Measurements from ENCODE around the gene MYZAP.
"Not testable (repeated sequence)": the region's sequence is repeated elsewhere in the genome, so short reads cannot be mapped to it uniquely, and the experiment has no call there.

The MYZAP gene

GRCh38 chr15:57595011-57595866 is 3.5 kb downstream of the MYZAP start:
- FAIRE-seq = no peak

DNA sequence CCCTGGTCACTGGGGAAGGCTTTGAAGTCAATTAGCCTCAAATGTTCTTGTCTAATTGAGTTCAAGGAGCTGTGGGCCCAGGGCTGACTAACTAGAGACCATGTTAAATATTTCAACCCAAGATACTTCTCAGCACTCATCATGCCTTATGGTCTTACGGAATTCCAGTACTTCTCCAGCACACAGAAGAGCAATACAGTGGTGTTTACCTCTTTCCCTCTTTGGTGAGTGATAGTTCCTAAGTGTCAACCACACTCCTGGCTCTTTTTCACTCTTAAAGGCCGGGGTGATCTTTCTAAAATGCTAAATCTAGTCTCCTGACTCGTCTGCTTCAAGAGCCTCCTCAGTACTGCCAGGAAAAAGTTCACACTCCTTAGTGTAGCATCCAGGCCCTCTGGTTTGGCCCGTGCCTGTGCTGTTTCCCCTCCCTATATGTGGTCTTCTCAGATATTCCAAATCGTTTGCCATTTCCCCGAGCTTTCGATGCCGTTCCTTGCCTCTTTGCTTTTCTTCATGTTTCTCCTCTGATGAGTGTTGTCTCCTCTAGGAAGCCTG is 4.7 kb downstream of the MYZAP start:
- no peak for FAIRE-seq

DNA sequence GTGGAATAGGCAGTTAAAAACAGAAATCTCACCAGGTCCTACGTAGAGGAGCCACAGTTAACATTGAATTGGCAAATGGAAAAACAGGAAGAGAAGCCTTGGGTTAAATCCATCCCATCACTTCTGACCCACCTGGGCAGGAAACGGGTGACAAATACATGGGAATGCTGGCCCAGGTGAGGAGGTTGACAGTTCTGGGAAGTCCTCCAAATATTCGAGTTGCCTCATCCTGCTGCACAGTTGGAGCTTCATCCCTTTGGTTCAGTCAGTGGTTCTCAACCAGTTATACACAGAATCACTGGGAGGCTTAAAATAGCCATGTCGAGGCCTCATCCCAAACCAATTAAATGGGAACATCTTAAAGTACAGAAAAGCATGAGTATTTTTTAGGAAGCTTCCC is 5.3 kb downstream of the MYZAP start:
- no peak for FAIRE-seq

DNA sequence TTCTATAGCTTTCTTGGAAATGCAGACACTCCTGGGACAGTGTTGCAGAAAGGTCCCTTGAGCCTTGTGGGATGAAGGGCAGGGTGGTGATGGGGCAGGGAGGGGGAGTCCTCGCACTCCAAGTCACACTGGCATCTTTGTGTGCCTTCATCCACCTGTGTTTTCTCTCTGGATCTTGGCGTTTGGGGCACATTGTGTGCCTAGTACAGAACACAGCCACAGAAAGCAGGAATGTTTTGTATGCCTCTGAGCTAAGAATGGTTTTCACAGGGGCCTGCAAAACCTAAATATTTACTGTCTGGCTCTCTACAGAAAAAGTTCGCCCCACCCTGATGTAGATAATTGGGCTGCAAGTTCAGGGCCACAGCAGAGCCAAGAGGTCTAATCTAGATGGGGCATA is 5.7 kb downstream of the MYZAP start:
- no peak for FAIRE-seq

GRCh38 chr15:57598346-57598745 is 6.6 kb downstream of the MYZAP start:
- FAIRE-seq = no peak

DNA sequence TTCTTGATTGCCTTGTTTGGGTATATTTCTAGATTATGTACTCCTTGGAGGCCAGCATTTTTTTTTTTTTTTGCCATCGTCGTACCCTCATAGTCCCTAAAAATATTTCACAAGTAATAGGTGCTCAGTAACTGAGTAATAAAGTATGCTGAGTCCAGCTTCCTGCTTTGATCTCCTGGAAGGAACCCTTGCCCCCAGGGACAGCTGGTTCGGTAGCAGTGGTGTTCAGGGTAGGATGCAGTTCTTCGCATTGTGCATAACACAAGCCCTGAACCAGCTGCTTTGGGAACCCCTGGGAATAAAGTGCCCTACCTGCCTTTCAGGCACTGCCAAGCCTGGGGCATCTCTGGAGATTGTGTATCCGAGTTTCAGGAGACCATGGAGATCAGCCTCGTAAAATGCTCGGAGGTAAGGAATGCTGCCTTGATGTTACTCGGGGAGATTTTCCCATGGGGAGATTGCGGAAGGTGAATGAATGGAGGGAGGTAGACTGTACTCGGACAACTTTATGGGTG is 7.6 kb downstream of the MYZAP start:
- FAIRE-seq = no peak

- no peak for FAIRE-seq
These were observed 8.5 kb downstream of the MYZAP start for GRCh38 chr15:57600197-57600596.

GRCh38 chr15:57604507-57604906 is 12.8 kb downstream of the MYZAP start:
- FAIRE-seq = no peak

DNA sequence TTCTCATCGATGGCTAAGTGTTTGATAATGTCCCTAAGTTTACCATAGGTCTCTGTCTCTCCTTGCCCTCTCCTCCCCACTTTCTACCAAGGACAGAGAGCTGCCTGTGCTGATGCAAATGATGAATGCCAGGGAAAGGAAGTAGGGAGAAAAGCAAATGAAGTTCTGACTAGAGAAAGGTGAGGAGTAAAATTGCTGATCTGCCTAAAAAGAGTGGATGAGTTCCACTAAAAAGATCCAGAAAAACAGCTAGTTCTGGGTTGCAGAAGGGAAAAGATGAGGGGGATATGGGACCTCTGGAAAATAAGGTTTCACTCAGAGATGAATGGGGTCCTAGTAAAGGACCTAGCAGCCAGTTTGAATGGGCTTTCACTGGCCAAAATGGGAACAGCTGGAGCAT is 13.8 kb downstream of the MYZAP start:
- no peak for FAIRE-seq

GRCh38 chr15:57606048-57606447 is 14.3 kb downstream of the MYZAP start:
- no peak for FAIRE-seq

GRCh38 chr15:57606816-57607215 is 15.1 kb downstream of the MYZAP start:
- no peak for FAIRE-seq

DNA sequence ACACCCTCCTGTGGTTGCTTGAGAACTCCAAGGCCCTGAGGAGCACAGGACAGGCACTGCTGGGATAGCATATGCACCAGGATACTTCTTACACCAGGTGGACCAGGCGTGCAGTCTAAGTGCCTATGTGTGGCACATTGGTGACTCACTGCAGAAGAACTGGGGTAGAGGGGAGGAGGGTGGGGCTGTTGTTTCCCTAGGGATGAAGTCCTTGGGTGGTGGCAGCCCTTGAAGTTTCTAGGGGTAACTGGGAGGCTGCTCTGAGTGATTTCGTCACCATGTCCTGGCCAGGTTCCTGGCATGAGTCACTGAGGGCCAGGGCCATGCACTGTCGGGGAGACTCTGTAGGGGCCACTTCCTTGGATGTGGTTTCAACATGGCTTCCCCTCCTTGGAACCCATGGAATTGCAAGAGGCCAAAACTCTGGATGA is 15.9 kb downstream of the MYZAP start:
- no peak for FAIRE-seq

DNA sequence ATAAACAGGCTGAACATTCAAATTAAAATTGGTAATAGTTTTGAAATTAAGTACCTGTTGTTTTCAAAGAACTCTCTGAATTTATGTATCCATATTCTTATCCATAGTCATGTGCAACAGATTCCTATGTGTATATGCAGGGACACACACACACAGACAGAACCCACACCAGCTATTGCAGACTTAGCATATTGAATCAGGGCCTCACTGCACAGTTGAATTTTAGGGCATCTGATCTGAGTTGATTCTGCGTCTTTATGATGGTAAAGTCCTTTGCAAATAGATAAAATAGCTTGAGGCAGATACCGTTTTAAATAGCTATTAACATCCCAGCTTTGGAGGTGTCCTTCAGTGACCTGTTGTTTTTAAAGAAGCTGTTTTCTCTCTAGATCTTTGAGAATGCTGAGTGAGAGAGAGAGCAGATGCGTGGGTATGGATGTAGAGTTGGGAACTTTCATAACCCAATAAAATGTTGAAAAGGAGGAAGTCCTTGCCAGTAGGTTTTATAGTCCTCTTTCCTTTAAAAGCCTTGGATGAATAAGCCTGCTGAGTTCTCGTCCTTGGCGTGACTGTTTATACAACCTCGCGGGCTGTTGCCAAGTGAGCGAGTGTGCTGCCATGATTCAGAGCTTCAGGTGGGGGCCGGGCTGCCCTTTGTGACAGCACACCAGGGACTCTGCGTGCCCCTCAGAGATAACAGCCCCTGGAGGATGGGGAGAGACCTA is 18.3 kb downstream of the MYZAP start:
- no peak for FAIRE-seq

DNA sequence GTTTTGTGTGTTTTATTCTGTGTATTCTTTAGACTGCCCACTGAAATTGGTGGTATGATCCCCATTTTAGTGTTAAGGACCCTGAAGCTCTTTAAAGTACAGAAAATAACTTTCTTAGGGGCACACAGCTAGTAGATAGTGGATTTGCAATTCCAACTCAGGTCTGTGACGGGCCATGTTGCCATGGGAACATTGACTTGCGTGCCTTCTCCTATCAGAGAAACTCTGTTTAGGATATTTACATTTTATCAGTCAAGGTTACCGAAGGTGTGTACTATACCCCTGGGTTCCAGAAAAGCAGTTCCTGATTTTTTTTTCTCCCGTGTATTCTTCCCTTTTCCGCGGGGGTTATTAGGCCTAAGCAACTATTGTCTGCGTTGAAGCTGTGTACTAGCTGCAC is 19.4 kb downstream of the MYZAP start:
- no peak for FAIRE-seq

DNA sequence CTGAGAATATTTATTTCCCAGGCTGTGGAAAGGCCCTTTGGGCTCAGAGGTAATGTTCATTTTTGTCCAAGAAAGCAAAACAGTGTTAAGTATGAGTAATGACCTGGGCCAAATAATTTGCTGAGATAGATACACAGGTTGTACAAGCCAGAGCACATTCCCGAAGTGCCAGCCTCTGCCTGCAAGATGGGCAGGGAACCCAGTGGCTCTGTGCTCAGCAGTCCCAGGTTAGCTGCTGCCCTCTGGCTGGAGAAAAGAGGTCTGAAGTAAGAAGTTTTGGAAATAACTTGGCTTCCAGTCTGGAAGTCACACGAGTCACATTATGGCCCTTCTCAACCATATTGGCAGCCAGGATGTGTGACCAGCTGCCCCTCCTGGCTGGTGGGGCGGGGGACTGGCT is 20.2 kb downstream of the MYZAP start:
- FAIRE-seq = no peak

- FAIRE-seq = no peak
These were observed 22.5 kb downstream of the MYZAP start for GRCh38 chr15:57614241-57614640.

GRCh38 chr15:57615951-57616496 is 24.3 kb downstream of the MYZAP start:
- FAIRE-seq = not testable (repeated sequence)

GRCh38 chr15:57618325-57618724 is 26.6 kb downstream of the MYZAP start:
- FAIRE-seq = no peak

DNA sequence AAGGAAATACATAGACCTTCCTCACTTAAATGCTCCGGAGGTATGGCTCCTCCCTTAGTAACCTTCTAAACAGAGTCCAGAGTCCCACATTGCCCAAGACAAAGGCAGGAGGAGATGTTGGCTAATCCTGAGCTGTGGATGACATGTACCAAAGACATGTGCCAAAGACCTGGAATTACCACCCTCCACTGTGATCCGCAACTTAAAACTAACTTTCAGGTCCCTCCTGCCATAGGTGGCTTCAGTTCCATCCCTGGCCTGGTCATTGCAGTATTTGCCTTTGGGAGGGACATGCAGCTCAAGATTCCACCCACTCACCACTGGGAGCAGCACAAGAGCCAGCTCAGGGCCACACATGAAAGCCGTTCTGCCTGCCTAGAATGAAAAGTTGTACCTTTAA is 28.0 kb downstream of the MYZAP start:
- no peak for FAIRE-seq

- FAIRE-seq = no peak
These were observed 33.0 kb downstream of the MYZAP start for GRCh38 chr15:57624730-57625129.

DNA sequence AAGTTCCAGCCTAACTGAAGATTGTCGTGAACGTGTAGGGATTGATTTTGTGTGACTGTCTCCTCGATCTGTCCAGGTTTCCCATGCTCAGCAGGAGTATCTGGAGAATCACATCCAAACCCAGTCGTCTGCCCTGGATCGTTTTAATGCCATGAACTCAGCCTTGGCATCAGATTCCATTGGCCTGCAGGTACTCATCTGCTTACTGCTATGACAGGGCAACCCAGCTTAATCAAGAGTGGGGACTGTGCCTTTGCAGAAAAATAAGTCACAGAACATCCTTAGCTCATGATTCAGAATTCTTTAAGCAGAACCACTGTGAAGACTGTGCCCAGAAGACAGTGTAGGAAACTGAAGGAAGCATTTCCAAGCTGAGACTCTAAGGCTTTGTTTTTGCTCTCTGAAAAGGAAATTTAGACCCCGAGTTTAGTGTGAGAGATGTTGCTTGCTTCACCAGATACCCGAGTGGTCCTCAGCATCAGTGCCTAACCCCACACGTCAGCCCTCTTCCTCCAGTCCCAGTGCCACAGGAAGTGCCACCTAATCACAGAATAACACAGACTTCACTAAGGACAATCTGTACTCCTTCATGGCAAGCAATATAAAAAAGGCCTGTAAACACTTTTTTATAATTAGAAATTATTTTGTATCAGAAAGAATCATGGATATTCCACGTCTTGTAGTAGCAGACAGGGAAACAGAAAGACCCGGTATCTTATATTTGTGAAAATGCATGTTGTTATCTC is 34.2 kb downstream of the MYZAP start:
- FAIRE-seq = no peak

GRCh38 chr15:57626713-57627440 is 35.2 kb downstream of the MYZAP start:
- FAIRE-seq = no peak
